ENCODE results near the gene OR13G1. TPM values are rescaled to one million over a fixed set of nuclear protein-coding genes. Genes with fewer than 3 reads are reported as not detected.

The OR13G1 gene
- total RNA-seq, 1 donor from 2014 or later: not detected

DNA sequence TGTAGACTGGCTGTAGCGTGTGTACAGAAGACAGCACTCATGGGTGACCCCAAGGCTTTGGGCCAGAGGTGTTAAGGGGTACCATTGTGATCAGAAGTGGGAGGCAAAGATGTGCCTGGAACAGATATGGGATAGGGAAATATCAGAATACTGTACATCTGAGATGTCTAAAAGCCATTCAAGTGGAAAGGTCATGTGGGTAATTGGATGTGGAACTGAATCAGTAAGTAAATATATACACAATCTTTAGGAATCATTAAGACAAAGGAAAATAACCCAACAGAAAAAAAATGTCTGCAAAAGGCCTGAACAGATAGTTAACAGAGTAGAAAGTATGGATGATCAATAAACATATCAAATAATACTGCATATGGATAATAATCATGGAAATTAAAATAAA is 26.5 kb downstream of the OR13G1 start:
- DNase-seq (ENCODE audit: extremely low spot score in 2 of 2): no peak
- no peaks in the 10 kb centered on the region for H3K9me3 ChIP-seq
- H3K4me3 ChIP-seq: no peak overlapping the region
- TF ChIP-seq, protein P1, sequence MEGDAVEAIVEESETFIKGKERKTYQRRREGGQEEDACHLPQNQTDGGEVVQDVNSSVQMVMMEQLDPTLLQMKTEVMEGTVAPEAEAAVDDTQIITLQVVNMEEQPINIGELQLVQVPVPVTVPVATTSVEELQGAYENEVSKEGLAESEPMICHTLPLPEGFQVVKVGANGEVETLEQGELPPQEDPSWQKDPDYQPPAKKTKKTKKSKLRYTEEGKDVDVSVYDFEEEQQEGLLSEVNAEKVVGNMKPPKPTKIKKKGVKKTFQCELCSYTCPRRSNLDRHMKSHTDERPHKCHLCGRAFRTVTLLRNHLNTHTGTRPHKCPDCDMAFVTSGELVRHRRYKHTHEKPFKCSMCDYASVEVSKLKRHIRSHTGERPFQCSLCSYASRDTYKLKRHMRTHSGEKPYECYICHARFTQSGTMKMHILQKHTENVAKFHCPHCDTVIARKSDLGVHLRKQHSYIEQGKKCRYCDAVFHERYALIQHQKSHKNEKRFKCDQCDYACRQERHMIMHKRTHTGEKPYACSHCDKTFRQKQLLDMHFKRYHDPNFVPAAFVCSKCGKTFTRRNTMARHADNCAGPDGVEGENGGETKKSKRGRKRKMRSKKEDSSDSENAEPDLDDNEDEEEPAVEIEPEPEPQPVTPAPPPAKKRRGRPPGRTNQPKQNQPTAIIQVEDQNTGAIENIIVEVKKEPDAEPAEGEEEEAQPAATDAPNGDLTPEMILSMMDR (IDR thresholded peaks at IDR 0.05): no peak
- no peak for TF ChIP-seq POLR2A (IDR thresholded peaks at IDR 0.05)
- no peak for TF ChIP-seq POLR2AphosphoS5 (IDR thresholded peaks at IDR 0.05; ENCODE audit: insufficient read depth in 1 of 2, low read depth in 1 of 2)
- H3K36me3 ChIP-seq: no peaks in the 10 kb centered on the region
- no peak overlapping the region for H3K27ac ChIP-seq
- H3K27me3 ChIP-seq: no peaks in the 10 kb centered on the region
- H3K4me1 ChIP-seq: no peaks in the 10 kb centered on the region
- intact Hi-C loops (cut with DNase I): no loop called here

DNA sequence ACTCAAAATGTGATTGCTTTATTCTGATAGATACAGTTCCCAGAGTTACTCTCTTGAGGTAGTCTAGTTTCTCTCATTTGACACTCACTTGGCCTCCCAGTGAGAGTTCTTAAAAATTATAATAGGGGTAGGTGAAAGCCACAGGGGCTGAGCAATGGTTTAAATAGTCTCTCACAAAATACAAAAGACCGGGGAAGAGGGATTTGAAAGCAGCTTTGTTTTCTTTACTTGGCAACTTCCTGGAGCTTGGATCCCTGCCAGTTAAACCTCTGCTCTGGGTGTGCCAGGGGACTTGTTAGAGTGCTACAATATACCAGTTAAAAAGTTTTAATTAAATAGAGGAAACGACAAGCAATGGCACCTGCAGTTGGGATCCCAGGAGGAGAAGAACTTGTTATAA is 31.7 kb downstream of the OR13G1 start:
- Histone ChIP-seq H3K4me1 (no peaks in the 10 kb centered on the region), H3K27ac (no peak overlapping the region), H3K4me3 (no peak overlapping the region), H3K9me3 (no peaks in the 10 kb centered on the region), H3K27me3 (no peaks in the 10 kb centered on the region), H3K36me3 (no peaks in the 10 kb centered on the region)
- TF ChIP-seq POLR2A (IDR thresholded peaks at IDR 0.05): no peak
- TF ChIP-seq, protein P1 (IDR thresholded peaks at IDR 0.05): no peak
- no peak for DNase-seq (ENCODE audit: extremely low spot score in 2 of 2)
- intact Hi-C loops (cut with DNase I): no loop called here

DNA sequence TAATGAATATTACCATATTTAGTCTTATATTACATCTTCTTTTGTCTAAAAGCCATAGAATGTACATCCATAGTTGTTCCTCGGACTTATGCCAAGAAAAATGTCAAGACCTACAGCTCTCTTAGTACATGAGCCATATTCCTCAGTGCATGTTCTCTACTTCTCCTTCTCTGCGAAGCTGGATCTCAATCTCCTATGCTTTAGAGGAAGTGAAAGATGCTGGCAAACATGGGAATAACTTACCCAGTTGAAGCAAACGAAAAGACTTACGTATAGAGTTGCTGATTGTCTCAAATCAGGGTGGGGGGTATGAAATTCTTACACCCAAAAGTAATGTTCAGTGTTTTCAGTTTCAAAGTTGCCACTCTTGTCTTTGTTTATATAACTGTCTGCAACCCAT is 32.7 kb downstream of the OR13G1 start:
- DNase-seq (ENCODE audit: extremely low spot score in 2 of 2): no peak
- intact Hi-C loops (cut with DNase I): no loop called here
- Histone ChIP-seq H3K4me3 (no peak overlapping the region), H3K9me3 (no peaks in the 10 kb centered on the region), H3K36me3 (no peaks in the 10 kb centered on the region), H3K27ac (no peak overlapping the region), H3K4me1 (no peaks in the 10 kb centered on the region), H3K27me3 (no peaks in the 10 kb centered on the region)
- no peak for TF ChIP-seq POLR2A (IDR thresholded peaks at IDR 0.05)

DNA sequence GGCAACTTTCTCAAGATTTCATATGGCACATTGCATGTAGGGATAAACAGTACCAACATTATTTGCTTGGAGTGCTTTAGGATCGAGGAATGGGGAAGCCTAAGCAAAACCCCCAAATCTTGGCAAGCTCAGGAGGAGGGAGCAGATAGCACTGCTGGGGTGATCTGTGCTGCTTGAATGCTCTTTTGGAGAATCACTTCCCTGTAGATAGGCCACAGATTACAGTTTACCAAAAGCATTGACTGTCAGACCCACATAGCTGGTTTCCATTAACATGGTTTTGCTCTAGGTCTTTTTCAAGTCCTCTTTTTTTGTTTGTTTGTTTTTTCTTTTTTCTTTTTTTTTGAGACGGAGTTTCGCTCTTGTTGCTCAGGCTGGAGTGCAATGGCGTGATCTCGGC is 36.8 kb downstream of the OR13G1 start:
- H3K27ac ChIP-seq: no peak overlapping the region
- TF ChIP-seq, protein P1 (IDR thresholded peaks at IDR 0.05): no peak
- TF ChIP-seq POLR2A (IDR thresholded peaks at IDR 0.05): no peak
- TF ChIP-seq POLR2AphosphoS5 (IDR thresholded peaks at IDR 0.05; ENCODE audit: insufficient read depth in 1 of 2, low read depth in 1 of 2): no peak
- DNase-seq (ENCODE audit: extremely low spot score in 2 of 2): no peak
- H3K27me3 ChIP-seq: no peaks in the 10 kb centered on the region
- intact Hi-C loops (cut with DNase I): no loop called here
- no peak overlapping the region for H3K4me3 ChIP-seq
- H3K4me1 ChIP-seq: no peaks in the 10 kb centered on the region
- H3K9me3 ChIP-seq: no peaks in the 10 kb centered on the region
- no peaks in the 10 kb centered on the region for H3K36me3 ChIP-seq

DNA sequence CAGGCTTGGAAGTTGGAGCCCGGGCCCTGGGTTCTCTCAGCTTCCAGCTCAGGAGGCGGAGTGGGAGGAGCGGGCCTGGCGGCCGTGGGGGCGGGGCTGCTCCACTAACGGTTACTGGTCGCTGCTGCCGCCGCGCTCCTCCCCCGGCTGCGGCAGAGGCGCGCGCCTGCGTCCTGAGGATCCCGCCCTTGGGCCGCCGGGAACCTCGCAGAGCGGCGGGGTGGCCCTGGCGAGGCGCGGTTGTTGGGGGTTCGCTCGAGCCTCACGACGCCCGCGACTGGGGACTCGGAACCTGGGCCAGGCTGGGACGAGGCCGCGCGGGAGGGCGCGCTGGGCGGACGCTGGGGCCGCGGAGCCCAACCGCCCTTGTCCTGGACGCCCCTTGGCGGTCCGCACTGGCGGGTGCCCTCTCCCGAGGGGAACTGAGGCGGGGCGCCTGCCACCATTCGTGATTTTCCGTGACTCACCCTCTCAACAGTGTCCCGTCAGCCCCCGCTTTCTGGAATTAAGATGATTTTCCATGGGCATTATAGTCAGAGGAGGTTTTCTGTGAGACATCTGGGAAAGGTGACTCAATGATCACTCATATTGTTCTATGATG is 40.1 kb downstream of the OR13G1 start:
- H3K4me3 ChIP-seq: peak overlapping the region in 1 of 2 donors; percentile 22
- no peaks in the 10 kb centered on the region for H3K9me3 ChIP-seq
- H3K36me3 ChIP-seq: no peaks in the 10 kb centered on the region
- no peaks in the 10 kb centered on the region for H3K4me1 ChIP-seq
- H3K27me3 ChIP-seq: no peaks in the 10 kb centered on the region
- peak in 1 of 2 donors; percentile 27 for TF ChIP-seq POLR2A (IDR thresholded peaks at IDR 0.05)
- TF ChIP-seq POLR2AphosphoS5 (IDR thresholded peaks at IDR 0.05; ENCODE audit: insufficient read depth in 1 of 2, low read depth in 1 of 2): no peak
- TF ChIP-seq, protein P1 (IDR thresholded peaks at IDR 0.05): no peak
- H3K27ac ChIP-seq: no peak overlapping the region
- intact Hi-C loops (cut with DNase I): no loop called here
- no peak for DNase-seq (ENCODE audit: extremely low spot score in 2 of 2)
